ENCODE data around the gene TMEM39A.

The TMEM39A gene

GRCh38 chr3:119420196-119420595, 43.2 kb downstream of the TMEM39A start:
- TF ChIP-seq, protein P1, sequence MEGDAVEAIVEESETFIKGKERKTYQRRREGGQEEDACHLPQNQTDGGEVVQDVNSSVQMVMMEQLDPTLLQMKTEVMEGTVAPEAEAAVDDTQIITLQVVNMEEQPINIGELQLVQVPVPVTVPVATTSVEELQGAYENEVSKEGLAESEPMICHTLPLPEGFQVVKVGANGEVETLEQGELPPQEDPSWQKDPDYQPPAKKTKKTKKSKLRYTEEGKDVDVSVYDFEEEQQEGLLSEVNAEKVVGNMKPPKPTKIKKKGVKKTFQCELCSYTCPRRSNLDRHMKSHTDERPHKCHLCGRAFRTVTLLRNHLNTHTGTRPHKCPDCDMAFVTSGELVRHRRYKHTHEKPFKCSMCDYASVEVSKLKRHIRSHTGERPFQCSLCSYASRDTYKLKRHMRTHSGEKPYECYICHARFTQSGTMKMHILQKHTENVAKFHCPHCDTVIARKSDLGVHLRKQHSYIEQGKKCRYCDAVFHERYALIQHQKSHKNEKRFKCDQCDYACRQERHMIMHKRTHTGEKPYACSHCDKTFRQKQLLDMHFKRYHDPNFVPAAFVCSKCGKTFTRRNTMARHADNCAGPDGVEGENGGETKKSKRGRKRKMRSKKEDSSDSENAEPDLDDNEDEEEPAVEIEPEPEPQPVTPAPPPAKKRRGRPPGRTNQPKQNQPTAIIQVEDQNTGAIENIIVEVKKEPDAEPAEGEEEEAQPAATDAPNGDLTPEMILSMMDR (IDR thresholded peaks at IDR 0.05; ENCODE audit: control insufficient read depth, insufficient read depth, low read depth, low read length, missing control alignments) = no peak
- DNase-seq (ENCODE audit: low read depth) = no peak
- H3K4me3 ChIP-seq (ENCODE audit: control insufficient read depth, low read depth, low read length) = no peak overlapping the region

GRCh38 chr3:119418641-119419040, 44.8 kb downstream of the TMEM39A start:
- TF ChIP-seq, protein P1 (IDR thresholded peaks at IDR 0.05; ENCODE audit: control insufficient read depth, insufficient read depth, low read depth, low read length, missing control alignments) = no peak
- DNase-seq (ENCODE audit: low read depth) = no peak
- no peak overlapping the region for H3K4me3 ChIP-seq (ENCODE audit: control insufficient read depth, low read depth, low read length)

DNA sequence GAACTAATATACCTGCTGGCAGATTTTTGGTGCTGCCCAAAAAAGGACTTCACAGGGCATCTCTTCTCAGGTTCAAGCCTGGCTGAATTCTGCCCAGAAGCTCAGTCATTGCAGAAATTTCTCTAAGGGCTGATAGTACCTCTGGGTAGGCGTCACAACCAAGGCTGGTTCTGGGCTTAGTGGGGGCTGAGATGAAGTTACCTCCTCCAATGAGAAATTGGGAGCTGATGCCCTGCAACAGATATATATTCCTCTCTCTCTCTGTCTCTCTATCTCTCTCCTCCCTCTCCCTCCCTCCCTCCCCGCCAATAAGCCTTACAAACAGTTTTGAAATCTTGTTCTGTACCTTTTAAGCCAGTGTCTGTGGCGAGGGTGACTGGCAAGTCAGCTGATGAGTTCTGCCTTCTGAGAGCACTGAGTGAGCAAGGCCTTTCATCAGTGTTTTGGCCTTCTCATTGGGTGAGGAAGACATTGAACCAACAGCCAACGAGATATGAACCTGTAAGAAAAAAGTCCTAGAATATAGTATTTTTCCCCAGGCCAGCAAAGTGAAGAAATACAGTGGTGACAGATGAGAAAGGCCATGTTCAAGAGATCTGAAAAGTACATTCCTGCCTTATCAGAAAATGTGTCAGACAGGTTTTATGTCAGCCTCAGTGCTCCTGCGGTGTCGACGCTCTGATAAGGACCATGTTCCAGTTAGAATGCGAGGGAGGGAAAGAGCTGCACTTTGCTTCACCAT, 45.5 kb downstream of the TMEM39A start:
- no peak overlapping the region for H3K4me3 ChIP-seq (ENCODE audit: control insufficient read depth, low read depth, low read length)
- TF ChIP-seq, protein P1 (IDR thresholded peaks at IDR 0.05; ENCODE audit: control insufficient read depth, insufficient read depth, low read depth, low read length, missing control alignments) = no peak
- no peak for DNase-seq (ENCODE audit: low read depth)

DNA sequence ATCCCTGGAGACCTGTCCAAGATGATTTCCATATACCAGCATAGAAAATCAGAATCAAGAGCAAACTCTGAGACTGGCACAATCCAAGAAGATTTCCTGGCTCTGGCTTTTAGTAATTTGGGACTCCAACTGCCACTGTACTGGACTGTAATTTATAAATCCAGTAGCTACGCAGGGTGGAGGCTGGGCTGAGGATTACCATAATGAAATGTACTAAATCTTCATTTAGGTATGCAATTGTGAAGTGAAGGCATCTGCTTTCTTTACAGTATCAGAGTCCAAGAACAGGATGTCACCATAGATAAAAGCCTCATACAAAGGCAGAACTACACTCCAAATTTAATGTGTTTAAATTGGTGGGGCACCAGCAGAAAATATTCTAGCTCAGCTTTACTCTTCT, 46.5 kb downstream of the TMEM39A start:
- DNase-seq (ENCODE audit: low read depth) = no peak
- H3K4me3 ChIP-seq (ENCODE audit: control insufficient read depth, low read depth, low read length) = no peak overlapping the region
- TF ChIP-seq, protein P1 (IDR thresholded peaks at IDR 0.05; ENCODE audit: control insufficient read depth, insufficient read depth, low read depth, low read length, missing control alignments) = no peak

GRCh38 chr3:119413603-119414280, 49.7 kb downstream of the TMEM39A start:
- TF ChIP-seq, protein P1 (IDR thresholded peaks at IDR 0.05; ENCODE audit: control insufficient read depth, insufficient read depth, low read depth, low read length, missing control alignments) = no peak
- no peak overlapping the region for H3K4me3 ChIP-seq (ENCODE audit: control insufficient read depth, low read depth, low read length)
- no peak for DNase-seq (ENCODE audit: low read depth)

GRCh38 chr3:119409844-119410243, 53.6 kb downstream of the TMEM39A start:
- H3K4me3 ChIP-seq (ENCODE audit: control insufficient read depth, low read depth, low read length) = no peak overlapping the region
- TF ChIP-seq, protein P1 (IDR thresholded peaks at IDR 0.05; ENCODE audit: control insufficient read depth, insufficient read depth, low read depth, low read length, missing control alignments) = no peak
- no peak for DNase-seq (ENCODE audit: low read depth)

Measured in AG09309 (cell line).